Nucleus accumbens (tissue), 56 donors: Measurements from ENCODE around the gene UBAP1L.
"Not testable (repeated sequence)": the region's sequence is repeated elsewhere in the genome, so short reads cannot be mapped to it uniquely, and the experiment has no call there.

Source experiments
- DNase-seq, 56 donors: peaks; one replicate each; lab custom pipeline; 2025; lab: John Stamatoyannopoulos, UW

Gene UBAP1L

GRCh38 chr15:65051266-65051665 is 63.7 kb downstream of the UBAP1L start:
- DNase-seq: no peak

DNA sequence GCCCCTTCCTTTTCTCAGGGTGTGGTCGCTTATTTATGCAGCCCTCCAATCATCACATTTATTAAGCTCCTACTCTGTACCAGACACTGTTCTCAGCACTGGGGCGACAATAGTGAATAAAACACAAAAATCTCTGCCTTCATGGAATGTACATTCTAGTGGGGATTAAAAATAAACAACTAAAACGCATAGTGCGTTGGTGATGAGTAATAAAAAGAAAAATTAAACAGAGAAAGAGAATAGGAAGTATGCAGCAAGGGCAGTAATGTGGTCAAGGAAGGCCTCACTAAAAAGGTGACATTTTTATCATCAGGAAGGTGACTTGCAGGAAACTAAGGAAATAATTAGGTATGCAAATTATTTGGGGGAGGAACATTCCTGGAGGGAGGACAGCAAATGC is 64.7 kb downstream of the UBAP1L start:
- no peak for DNase-seq

DNA sequence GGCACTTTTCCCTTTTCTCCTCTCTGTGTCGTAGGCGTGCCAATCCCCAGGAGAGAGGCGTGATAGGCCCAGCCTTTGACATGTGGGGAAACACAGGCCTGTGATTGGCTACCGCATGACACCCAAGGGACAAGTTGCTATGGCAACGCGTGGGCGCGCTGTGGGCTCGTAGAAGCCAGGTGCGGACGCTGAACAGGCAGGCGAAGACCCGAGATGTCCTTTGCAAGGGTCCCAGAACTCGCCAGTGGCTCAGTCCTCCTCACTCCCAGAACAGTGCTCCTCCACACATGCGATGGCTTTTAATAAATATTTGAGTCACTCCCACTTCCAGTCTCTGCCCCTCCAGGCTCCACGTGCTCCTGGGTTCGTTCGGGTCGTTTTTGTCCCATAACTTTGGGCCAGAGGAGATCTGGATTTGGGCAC is 65.6 kb downstream of the UBAP1L start:
- DNase-seq: peak; percentile 27 to 96 (median 84)

- peak in 1 of 56 donors; percentile 4 for DNase-seq
Measured at GRCh38 chr15:65048241-65048640, 66.8 kb downstream of the UBAP1L start.

DNA sequence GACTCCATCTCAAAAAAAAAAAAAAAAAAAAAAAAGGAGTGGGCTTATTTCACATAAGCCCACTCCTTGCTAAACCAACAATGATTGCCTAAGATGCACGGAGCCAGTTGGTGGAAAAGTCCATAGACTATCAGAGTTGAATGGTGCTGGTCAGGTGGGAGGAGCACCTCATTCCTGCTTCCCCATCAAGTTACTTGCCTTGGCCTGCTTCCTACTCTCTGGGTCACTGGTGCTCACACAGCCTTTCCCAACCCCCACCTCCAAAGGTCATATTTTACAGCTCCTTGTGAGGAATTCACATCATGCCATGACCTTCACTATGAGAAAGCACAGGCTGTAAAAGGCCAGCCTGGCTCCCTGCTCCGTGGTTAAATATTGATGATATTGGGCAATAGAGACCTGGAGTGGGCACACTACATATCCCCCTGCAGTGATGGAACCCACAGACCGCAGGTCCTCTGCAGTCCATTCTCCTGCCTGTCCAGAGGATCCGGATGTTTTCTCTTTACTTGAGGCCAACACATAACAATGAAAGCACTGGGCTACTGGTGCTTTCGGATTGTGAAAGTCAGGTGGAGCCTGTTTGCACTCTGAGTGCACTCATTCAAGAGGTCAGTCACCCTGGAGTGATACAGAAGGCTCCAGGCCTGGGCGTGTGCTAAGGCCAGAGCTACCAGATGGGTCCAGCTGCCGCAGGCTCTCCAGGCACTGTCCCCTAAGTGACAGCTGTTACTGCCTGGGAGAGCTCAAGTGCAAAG is 70.1 kb downstream of the UBAP1L start, which contains the start of gene SLC51B:
TSS of gene SLC51B (plus strand) at position 664 of the 758 bp plus-strand sequence. CDS start 4,618 bp downstream, outside the sequence.
- DNase-seq: no peak

DNA sequence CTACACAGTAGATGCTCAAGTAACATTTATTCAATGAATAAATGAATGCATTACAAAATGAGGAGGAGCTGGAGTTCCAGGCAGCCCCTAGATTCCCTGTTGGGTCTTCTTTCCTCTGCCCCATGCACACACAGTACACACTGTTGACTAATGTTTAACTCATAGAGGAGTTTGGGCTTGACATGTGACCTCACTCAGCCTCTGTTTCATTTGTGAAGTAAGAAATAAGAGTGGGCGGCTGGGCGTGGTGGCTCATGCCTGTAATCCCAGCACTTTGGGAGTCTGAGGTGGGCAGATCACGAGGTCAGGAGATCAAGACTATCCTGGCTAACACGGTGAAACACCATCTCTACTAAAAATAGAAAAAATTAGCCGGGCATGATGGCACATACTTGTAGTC is 70.8 kb downstream of the UBAP1L start:
- not testable (repeated sequence) for DNase-seq

DNA sequence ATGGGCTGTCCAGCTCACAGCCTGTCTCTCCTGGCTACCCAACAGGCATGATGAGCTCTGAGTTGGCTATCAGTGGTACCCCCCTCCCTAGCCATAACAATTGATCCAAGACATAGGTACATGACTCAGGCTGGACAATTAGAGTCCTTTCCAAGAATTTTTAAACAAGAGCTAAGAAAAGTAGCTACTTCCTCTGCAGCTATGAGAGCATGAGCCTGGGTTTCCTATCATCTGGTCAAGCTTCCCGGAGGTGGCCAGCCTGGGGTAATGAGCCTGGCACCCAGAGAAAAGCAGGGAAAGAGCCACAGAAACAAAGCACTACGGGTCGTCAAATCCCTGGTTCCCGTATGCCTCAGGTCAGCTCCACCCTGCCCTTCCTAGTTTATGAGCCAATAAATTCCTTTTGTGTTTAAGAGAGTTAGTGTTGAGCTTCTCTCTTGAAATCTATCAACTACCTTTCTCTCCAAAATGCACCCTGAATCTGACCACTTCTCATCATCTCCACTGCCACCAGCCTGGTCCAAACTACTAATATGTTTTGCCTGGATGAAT is 72.1 kb downstream of the UBAP1L start:
- no peak for DNase-seq
